ENCODE measurements around the gene PITPNC1. TPM values are rescaled to one million over a fixed set of nuclear protein-coding genes. Genes with fewer than 3 reads are reported as not detected.

PITPNC1 gene
- total RNA-seq, 1 experiment from 2014 or later = 37.5 TPM

DNA sequence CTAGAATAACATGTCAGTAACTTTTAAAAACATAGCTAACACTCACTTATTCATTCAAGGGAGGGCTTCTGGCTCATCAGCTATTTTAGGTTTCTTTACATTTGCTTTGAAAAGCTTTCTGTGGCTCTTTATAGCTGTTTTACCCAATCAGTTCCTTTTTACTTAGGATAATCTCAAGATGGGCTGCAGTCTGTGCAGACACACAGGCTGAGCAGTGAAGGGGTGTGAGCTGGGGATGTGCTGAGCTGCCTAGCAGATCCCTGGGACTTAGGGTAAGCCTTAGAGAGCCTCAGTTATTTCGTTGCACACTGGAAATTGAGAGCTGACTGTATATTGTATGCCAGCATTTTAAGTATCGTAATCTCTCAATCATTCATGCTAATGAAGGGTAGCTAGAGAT lies 310.4 kb downstream of the PITPNC1 start:
- no peak overlapping the region for H2AFZ ChIP-seq (ENCODE audit: low read length)
- no peaks in the 10 kb centered on the region for H3K27me3 ChIP-seq (ENCODE audit: insufficient read depth, low read length)
- no peak overlapping the region for H3K9ac ChIP-seq (ENCODE audit: extremely low read depth, insufficient read length, low read length)
- no peak overlapping the region for H3K56ac ChIP-seq (ENCODE audit: insufficient read length, low read depth, low read length)
- no peak overlapping the region for H3T11ph ChIP-seq (ENCODE audit: low read length)
- H4K91ac ChIP-seq (ENCODE audit: insufficient read length, low read depth, low read length) = no peak overlapping the region
- no peak overlapping the region for H2BK120ac ChIP-seq (ENCODE audit: low read depth, low read length, poor library complexity, severe bottlenecking)
- no peaks in the 10 kb centered on the region for H3K27me3 Mint-ChIP-seq (ENCODE audit: low read depth)
- no CpG with 5 or more reads among the region's 2 CpGs for WGBS (ENCODE audit: extremely low coverage, insufficient read length, low lambda C conversion rate)
- H2BK5ac ChIP-seq (ENCODE audit: insufficient read length, low read length) = no peak overlapping the region
- H3K23me2 ChIP-seq (ENCODE audit: insufficient read length, low read depth, low read length, poor library complexity, severe bottlenecking) = no peaks in the 10 kb centered on the region
- peaks cover 11 to 12% of the 10 kb centered on the region in 2 experiments for H3K4me1 Mint-ChIP-seq
- no peaks in the 10 kb centered on the region; the same call in 1 of the 2 replicates for H3K4me1 ChIP-seq (ENCODE audit: insufficient read depth, low read length)
- no peaks in the 10 kb centered on the region for H3K9me3 Mint-ChIP-seq
- no peak overlapping the region for H3K4me2 ChIP-seq (ENCODE audit: insufficient read depth, insufficient read length, low read length)
- peak overlapping the region in 1 of 3 experiments; percentile 53; a peak in 2 of 7 replicates for H3K27ac Mint-ChIP-seq
- H2AK5ac ChIP-seq (ENCODE audit: insufficient read length, low read length) = no peak overlapping the region
- no peaks in the 10 kb centered on the region for H3K79me1 ChIP-seq (ENCODE audit: insufficient read depth, low read depth, low read length, poor library complexity, severe bottlenecking)
- no peaks in the 10 kb centered on the region for H3K79me2 ChIP-seq (ENCODE audit: insufficient read depth, low read length)
- no peak overlapping the region for H4K8ac ChIP-seq (replicated peaks; ENCODE audit: insufficient read length, low read depth, low read length)
- no peak overlapping the region for H3K18ac ChIP-seq (ENCODE audit: insufficient read length, low read depth, low read length)
- H3K9me3 ChIP-seq (ENCODE audit: control insufficient read depth, low read depth, low read length) = no peaks in the 10 kb centered on the region
- peaks cover 1 to 10% (median 2%) of the 10 kb centered on the region in 3 experiments; a peak in 5 of 7 replicates for H3K36me3 Mint-ChIP-seq (ENCODE audit: insufficient read depth in 1 of 3, low read depth in 3 of 3)
- H4K20me1 ChIP-seq (ENCODE audit: control insufficient read depth, insufficient read depth, insufficient read length) = no peaks in the 10 kb centered on the region
- H3K27ac ChIP-seq (ENCODE audit: insufficient read length, low read depth, low read length) = no peak overlapping the region
- no peak overlapping the region for H4K5ac ChIP-seq (ENCODE audit: insufficient read length, low read depth, low read length)
- no peak overlapping the region for H2BK12ac ChIP-seq (ENCODE audit: insufficient read length, low read depth, low read length)
- H3K23ac ChIP-seq (ENCODE audit: insufficient read length, low read depth, low read length) = no peak overlapping the region
- no peak overlapping the region for H2BK20ac ChIP-seq (ENCODE audit: low read depth, low read length, poor library complexity, severe bottlenecking)
- H3K4me3 Mint-ChIP-seq = no peak overlapping the region
- H3K4ac ChIP-seq (ENCODE audit: low read depth, low read length) = no peak overlapping the region
- no peak overlapping the region for H3K14ac ChIP-seq (ENCODE audit: insufficient read depth, low read length)
- no peak overlapping the region for H2BK15ac ChIP-seq (ENCODE audit: low read depth, low read length)
- no peak for TF ChIP-seq CTCF (conservative IDR thresholded peaks at IDR 0.05)
- DNase-seq = no peak

All from H9 (cell line).